Measurements from ENCODE around the gene SVIL.
"Not testable (repeated sequence)": the region's sequence is repeated elsewhere in the genome, so short reads cannot be mapped to it uniquely, and the experiment has no call there.

The SVIL gene

DNA sequence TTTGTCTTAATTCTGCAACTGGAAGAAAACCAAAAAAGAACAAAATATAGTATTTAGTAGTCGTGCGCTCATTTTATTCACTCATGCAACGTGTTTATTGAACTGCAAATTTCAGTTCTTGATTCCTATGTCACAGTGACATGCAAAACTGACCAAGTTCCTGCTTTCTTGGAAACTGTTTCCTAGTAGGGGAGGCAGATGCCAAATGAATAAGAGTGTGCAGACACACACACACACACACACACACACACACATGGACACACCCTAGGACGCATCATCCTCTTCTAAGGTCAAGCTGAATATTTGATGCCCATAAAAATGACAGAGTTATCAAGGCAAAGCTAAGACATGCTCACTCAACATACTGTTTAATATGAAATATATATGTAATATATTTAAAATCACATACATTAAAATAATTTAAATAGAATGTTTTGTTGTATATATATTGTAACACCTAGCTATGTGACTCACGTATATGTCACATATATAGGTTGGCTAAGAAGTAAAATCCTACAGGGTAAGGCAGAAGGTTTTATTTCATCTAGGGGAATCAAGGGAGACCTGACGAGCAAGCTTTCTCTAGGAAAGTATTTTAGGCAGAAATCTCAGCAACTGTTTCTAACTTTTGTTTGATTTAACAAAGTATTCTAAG lies 79.6 kb downstream of the SVIL start:
- no peak for FAIRE-seq
- DNase-seq (ENCODE audit: insufficient read length, low spot score), result no peak
- TF ChIP-seq, protein P1, sequence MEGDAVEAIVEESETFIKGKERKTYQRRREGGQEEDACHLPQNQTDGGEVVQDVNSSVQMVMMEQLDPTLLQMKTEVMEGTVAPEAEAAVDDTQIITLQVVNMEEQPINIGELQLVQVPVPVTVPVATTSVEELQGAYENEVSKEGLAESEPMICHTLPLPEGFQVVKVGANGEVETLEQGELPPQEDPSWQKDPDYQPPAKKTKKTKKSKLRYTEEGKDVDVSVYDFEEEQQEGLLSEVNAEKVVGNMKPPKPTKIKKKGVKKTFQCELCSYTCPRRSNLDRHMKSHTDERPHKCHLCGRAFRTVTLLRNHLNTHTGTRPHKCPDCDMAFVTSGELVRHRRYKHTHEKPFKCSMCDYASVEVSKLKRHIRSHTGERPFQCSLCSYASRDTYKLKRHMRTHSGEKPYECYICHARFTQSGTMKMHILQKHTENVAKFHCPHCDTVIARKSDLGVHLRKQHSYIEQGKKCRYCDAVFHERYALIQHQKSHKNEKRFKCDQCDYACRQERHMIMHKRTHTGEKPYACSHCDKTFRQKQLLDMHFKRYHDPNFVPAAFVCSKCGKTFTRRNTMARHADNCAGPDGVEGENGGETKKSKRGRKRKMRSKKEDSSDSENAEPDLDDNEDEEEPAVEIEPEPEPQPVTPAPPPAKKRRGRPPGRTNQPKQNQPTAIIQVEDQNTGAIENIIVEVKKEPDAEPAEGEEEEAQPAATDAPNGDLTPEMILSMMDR (IDR thresholded peaks at IDR 0.05; ENCODE audit: insufficient read depth, missing control alignments), result no peak

DNA sequence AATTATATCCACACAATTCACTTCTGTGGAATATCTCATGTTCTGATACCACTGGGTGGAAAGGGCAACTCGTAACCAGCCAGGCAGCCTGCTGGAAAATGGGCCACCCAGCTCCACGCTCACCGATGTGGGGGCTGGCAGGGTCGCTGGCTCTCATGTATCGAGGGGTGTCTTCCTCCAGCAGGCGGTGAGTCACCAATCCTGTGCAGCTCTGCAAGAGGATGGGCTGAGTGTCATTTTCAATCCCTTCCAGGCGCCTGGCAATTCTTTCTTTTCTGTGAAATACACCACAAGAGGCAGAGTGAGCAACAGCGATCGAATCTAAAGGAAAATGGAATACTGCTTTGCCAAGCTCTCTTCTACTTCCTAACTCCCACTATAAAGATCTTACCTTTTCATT lies 80.1 kb downstream of the SVIL start:
- TF ChIP-seq, protein P1 (IDR thresholded peaks at IDR 0.05; ENCODE audit: insufficient read depth, missing control alignments), result no peak
- DNase-seq (ENCODE audit: insufficient read length, low spot score), result no peak
- FAIRE-seq, result no peak

DNA sequence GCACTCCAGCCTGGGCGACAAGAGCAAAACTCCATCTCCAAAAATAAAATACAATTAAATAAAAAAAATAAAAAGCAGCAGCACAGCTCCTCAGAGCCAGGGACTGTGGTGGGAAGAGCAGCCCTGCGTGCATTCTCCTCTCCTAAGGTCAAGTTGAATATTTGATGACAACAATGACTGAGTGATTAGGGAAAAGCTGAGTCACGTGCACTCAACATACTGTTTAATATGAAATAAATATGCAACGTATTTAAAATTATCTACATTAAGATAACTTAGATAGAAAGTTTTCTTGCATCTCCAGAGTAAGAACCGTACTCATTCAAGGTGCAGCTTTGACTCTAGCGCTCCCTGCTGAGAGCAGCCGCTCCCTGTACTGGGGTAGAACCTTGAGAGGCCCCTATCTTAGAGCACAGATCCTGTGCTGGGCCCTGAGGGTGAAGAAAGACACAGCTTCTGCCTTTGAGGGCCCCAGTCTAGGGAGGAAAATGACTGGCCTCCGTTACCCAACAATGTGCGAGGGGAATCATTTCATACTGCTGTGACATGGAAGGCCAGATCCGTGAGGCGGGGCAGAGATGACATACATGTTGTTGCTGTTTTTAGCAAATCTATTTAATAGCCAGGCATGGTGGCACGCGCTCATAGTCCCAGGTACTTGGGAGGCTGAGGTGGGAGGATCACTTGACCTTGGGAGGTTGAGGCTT lies 81.1 kb downstream of the SVIL start:
- TF ChIP-seq, protein P1 (IDR thresholded peaks at IDR 0.05; ENCODE audit: insufficient read depth, missing control alignments), result no peak
- no peak for FAIRE-seq
- DNase-seq (ENCODE audit: insufficient read length, low spot score), result no peak

DNA sequence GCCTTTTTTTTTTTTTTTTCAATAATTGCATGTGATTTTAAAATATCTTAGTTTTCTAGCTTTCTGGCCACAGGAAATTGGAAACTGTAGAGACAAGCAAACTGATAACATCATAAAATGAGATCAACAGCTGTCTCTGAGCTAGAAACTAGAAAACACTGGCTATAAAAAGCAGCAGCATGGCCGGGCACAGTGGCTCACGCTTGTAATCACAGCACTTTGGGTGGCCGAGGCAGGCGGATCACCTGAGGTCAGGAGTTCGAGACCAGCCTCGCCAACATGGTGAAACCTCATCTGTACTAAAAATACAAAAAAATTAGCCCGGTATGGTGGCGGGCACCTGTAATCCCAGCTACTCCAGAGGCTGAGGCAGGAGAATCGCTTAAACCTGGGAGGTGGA lies 81.7 kb downstream of the SVIL start:
- not testable (repeated sequence) for DNase-seq (ENCODE audit: insufficient read length, low spot score); FAIRE-seq

DNA sequence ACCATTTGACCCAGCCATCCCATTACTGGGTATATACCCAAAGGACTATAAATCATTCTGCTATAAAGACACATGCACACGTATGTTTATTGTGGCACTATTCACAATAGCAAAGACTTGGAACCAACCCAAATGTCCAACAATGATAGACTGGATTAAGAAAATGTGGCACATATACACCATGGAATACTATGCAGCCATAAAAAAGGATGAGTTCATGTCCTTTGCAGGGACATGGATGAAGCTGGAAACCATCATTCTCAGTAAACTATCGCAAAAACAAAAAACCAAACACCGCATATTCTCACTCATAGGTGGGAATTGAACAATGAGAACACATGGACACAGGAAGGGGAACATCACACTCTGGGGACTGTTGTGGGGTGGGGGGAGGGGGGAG lies 85.3 kb downstream of the SVIL start:
- DNase-seq (ENCODE audit: insufficient read length, low spot score); FAIRE-seq: not testable (repeated sequence)

DNA sequence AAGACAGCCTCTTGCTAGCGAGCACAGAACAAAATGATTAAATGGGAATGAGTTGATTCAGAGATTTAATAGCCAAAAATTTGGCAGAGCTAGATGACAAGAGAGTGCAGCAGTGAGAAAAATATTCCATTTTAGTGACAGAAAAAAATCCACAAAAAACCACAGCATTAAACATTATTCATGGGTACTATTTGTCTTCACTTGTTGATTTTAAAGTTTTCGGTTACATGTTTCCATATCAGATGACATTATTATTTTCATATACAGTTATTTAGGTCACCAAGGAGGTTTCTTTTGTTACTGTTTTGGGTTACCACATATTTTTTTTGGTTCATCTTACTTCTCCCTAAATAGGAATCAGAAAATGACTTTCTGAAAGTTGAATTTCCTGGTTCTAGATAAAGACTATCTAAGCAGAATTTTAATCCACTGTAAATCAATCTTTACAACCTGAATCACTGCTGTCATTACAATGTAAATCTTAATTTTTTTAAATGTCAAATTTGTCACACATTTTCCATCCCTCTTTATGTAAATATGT lies 87.9 kb downstream of the SVIL start:
- FAIRE-seq, result no peak
- DNase-seq (ENCODE audit: insufficient read length, low spot score), result no peak
- TF ChIP-seq, protein P1 (IDR thresholded peaks at IDR 0.05; ENCODE audit: insufficient read depth, missing control alignments), result no peak

DNA sequence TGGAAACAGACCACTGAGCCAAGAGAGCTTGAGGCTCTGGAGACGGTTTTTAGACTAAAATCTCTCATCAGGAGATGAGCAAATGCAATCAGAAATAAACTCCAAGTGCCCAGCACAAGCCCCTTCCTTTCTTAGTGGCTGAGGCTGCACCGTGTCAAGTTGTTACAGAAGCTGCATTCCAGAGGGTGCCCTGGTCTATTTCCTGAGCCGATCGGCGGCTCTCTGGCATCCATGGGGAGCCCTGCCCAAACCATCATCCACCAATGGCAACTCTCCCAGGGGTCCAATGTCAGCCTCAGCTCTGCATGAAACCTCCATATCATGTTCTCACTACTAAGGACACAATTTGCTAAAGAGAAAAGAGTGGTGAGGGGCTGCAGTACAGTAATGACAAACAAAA lies 89.6 kb downstream of the SVIL start:
- DNase-seq (ENCODE audit: insufficient read length, low spot score) (no peak), FAIRE-seq (no peak)
- TF ChIP-seq, protein P1 (IDR thresholded peaks at IDR 0.05; ENCODE audit: insufficient read depth, missing control alignments), result no peak

DNA sequence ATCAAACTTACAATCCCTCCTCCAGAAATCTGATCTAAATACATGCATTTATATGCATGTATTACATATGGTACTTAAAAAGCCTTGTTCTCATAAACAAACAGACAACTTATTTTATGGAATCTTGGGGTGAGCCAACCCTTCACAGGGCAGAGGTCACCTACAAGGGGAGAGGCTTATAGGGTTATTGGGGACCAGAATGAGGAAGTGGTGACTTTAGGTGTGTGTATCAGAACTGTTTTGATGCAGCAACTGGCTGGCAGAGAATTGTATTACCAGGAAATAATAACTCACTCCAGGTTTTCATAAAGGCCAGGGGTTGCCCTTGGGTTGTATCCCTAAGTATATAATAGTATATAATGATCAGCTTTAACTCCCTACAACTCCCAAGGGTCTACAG lies 91.1 kb downstream of the SVIL start:
- DNase-seq (ENCODE audit: insufficient read length, low spot score), result no peak
- no peak for FAIRE-seq
- TF ChIP-seq, protein P1 (IDR thresholded peaks at IDR 0.05; ENCODE audit: insufficient read depth, missing control alignments), result no peak

Measured in D721Med (cell line).